Right hindlimb (tissue), 1 donor: ENCODE data around the gene MYCBPAP.
A peak's percentile ranks its signal among the peaks of the same experiment; 100 is the strongest.

Source experiments
- DNase-seq: peaks from one replicate; pipeline ENCODE4 v3.0.0-alpha.2; 2018

Gene MYCBPAP

GRCh38 chr17:50558941-50559614 lies 50.8 kb downstream of the MYCBPAP start:
- DNase-seq: no peak

- DNase-seq: peak; percentile 85
These were observed 51.5 kb downstream of the MYCBPAP start for GRCh38 chr17:50559674-50560184.

- peak; percentile 99 for DNase-seq
These were observed 52.1 kb downstream of the MYCBPAP start, which contains the start of gene CACNA1G for GRCh38 chr17:50560185-50560824. CACNA1G (plus strand) TSS chr17:50560715; CDS start chr17:50561460, 745 bp downstream.

GRCh38 chr17:50560931-50561745 lies 52.9 kb downstream of the MYCBPAP start:
- DNase-seq: no peak

- no peak for DNase-seq
These were observed 53.5 kb downstream of the MYCBPAP start for GRCh38 chr17:50561746-50562141.

GRCh38 chr17:50562242-50563091 lies 54.2 kb downstream of the MYCBPAP start:
- DNase-seq: peak; percentile 63

GRCh38 chr17:50563092-50563511 lies 54.9 kb downstream of the MYCBPAP start:
- DNase-seq: no peak

GRCh38 chr17:50564916-50565315 lies 56.7 kb downstream of the MYCBPAP start:
- DNase-seq: peak; percentile 94

GRCh38 chr17:50565402-50566350 lies 57.4 kb downstream of the MYCBPAP start:
- DNase-seq: peak; percentile 72

- no peak for DNase-seq
These were observed 58.6 kb downstream of the MYCBPAP start for GRCh38 chr17:50566886-50567285.

GRCh38 chr17:50568659-50569058 lies 60.4 kb downstream of the MYCBPAP start:
- no peak for DNase-seq

GRCh38 chr17:50569592-50569991 lies 61.4 kb downstream of the MYCBPAP start:
- no peak for DNase-seq

- DNase-seq: no peak
These were observed 61.8 kb downstream of the MYCBPAP start for GRCh38 chr17:50570032-50570431.

GRCh38 chr17:50570528-50570927 lies 62.3 kb downstream of the MYCBPAP start:
- no peak for DNase-seq

GRCh38 chr17:50571681-50572080 lies 63.4 kb downstream of the MYCBPAP start:
- DNase-seq: no peak

- no peak for DNase-seq
These were observed 64.3 kb downstream of the MYCBPAP start for GRCh38 chr17:50572541-50572940.

GRCh38 chr17:50573866-50574611 lies 65.8 kb downstream of the MYCBPAP start:
- no peak for DNase-seq

- no peak for DNase-seq
These were observed 67.5 kb downstream of the MYCBPAP start for GRCh38 chr17:50575581-50576210.

GRCh38 chr17:50576864-50577263 lies 68.6 kb downstream of the MYCBPAP start:
- DNase-seq: no peak

GRCh38 chr17:50577451-50577954 lies 69.3 kb downstream of the MYCBPAP start:
- DNase-seq: no peak
